ENCODE measurements around the gene DUSP16. TPM values are rescaled to one million over a fixed set of nuclear protein-coding genes. Genes with fewer than 3 reads are reported as not detected.

DUSP16 gene
- total and polyA plus RNA-seq, 2 of the 8 experiments (the other 6 are each of a cell fraction or from before 2014, with no cell fraction given) = 31.6 to 55.9 TPM

GRCh38 chr12:12611512-12612306, 49.0 kb upstream of the DUSP16 start, which contains the start of gene CREBL2 (continued):
- TF ChIP-seq CHD7 (IDR thresholded peaks at IDR 0.05; ENCODE audit: insufficient replicate concordance, low read length) (no peak), SIX5 (IDR thresholded peaks at IDR 0.05; ENCODE audit: low read depth, low read length) (peak; percentile 65), RFX5 (IDR thresholded peaks at IDR 0.05; ENCODE audit: borderline replicate concordance, low read depth, low read length) (no peak), USF2 (IDR thresholded peaks at IDR 0.05; ENCODE audit: low read length) (no peak), POLR2A (IDR thresholded peaks at IDR 0.05; ENCODE audit: control extremely low read depth in 1 of 2, low read depth in 2 of 2, low read length in 2 of 2) (peak in 1 of 2 experiments; percentile 67; a peak in 2 of 3 replicates), ATF3 (IDR thresholded peaks at IDR 0.05; ENCODE audit: insufficient read depth, low read depth, low read length) (no peak), NRF1 (IDR thresholded peaks at IDR 0.05; ENCODE audit: low read depth, low read length) (no peak), RNF2 (IDR thresholded peaks at IDR 0.05; ENCODE audit: borderline replicate concordance, low read depth, low read length, missing control alignments, poor library complexity, severe bottlenecking) (no peak)
